Fibroblast of mammary gland (primary cell): ENCODE measurements around the gene MARS2.
A peak's percentile ranks its signal among the peaks of the same experiment; 100 is the strongest.
"Not testable (repeated sequence)": the region's sequence is repeated elsewhere in the genome, so short reads cannot be mapped to it uniquely, and the experiment has no call there.

Experiments used
- DNase-seq: peaks from one replicate; pipeline ENCODE4 v3.0.0-alpha.2; 2010; ENCODE audit warnings: low read depth
- H3K4me3 ChIP-seq: 2 replicates; pipeline ENCODE4 v1.5.1; 2011; ENCODE audit warnings: low read depth, mild to moderate bottlenecking, low read length, moderate library complexity; ENCODE audit not compliant: control insufficient read depth
- CTCF ChIP-seq: conservative IDR thresholded peaks from 2 replicates; pipeline ENCODE4 v1.5.1; 2011; ENCODE audit warnings: low read depth, low read length, inconsistent platforms; ENCODE audit not compliant: control insufficient read depth, insufficient read depth

MARS2 gene

DNA sequence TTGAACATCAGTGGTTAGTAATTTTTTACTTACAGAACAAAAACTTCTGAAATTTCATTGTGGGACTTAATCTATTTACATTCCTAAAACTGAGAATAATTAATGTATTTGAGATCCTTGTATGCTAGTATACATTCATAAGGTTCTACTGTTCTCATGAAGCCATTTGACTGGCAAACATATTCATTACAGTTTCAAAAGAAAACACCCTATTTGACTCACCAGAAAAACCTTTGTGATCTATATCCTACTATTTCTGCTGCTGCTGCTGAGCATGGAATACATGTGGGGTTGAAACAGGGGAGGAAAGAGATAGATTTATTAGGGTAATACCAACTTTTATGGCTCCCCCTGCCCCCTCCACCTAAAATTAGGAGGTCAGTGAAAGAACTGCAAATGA, 21.8 kb downstream of the MARS2 start:
- TF ChIP-seq CTCF, result no peak
- H3K4me3 ChIP-seq, result no peak overlapping the region

DNA sequence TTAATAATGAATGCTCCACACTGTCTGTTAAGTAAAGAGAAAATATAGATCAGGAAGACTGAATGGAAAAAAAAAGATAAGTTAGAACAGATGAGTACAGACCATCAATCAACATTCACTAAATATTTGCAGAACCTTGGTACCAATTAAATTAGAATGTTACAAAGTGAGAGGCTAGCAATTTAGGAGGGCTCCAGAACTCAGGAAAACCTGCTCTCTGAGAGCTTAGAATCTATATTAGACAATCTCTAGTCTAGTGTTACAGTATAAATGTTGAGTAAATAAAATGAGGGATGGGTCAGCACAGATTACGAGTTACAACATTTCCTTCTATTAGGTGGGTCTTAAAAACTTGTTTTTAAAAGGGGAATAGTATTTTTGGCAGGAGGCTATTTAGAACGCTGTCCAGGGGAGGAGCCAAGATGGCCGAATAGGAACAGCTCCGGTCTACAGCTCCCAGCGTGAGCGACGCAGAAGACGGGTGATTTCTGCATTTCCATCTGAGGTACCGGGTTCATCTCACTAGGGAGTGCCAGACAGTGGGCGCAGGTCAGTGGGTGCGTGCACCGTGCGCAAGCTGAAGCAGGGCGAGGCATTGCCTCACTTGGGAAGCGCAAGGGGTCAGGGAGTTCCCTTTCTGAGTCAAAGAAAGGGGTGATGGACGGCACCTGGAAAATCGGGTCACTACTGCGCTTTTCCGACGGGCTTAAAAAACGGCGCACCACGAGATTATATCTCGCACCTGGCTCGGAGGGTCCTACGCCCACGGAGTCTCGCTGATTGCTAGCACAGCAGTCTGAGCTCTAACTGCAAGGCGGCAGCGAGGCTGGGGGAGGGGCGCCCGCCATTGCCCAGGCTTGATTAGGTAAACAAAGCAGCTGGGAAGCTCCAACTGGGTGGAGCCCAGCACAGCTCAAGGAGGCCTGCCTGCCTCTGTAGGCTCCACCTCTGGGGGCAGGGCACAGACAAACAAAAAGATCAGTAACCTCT, 23.7 kb downstream of the MARS2 start:
- H3K4me3 ChIP-seq, DNase-seq: not testable (repeated sequence)

More for the DNA sequence above, 21.8 kb downstream of the MARS2 start:
- DNase-seq, result no peak

- H3K4me3 ChIP-seq, result no peak overlapping the region
- DNase-seq, result peak; percentile 3
- no peak for TF ChIP-seq CTCF
Observed at GRCh38 chr2:197740200-197740599, 35.0 kb downstream of the MARS2 start.
